Stimulated activated CD8-positive, alpha-beta memory T cell treated with anti-CD3 and anti-CD28 coated beads, Interleukin-4, amount 100 ng/mL, for 48 hours (primary cell): ENCODE measurements around the gene PARVB.

Experiments
- DNase-seq: peaks from one replicate; pipeline ENCODE4 v3.0.0-alpha.2; 2020

The PARVB gene

GRCh38 chr22:44142421-44143104 lies 118.5 kb downstream of the PARVB start:
- no peak for DNase-seq

- DNase-seq: no peak
Observed at GRCh38 chr22:44143105-44143474, 119.0 kb downstream of the PARVB start.

- DNase-seq: no peak
Observed at GRCh38 chr22:44143579-44143978, 119.5 kb downstream of the PARVB start.

GRCh38 chr22:44144046-44144569 lies 120.0 kb downstream of the PARVB start:
- DNase-seq: no peak

GRCh38 chr22:44145544-44145943 lies 121.4 kb downstream of the PARVB start:
- DNase-seq: no peak

- no peak for DNase-seq
Observed at GRCh38 chr22:44146088-44146861, 122.2 kb downstream of the PARVB start.

GRCh38 chr22:44147008-44147645 lies 123.0 kb downstream of the PARVB start:
- DNase-seq: no peak

- no peak for DNase-seq
Observed at GRCh38 chr22:44147821-44148574, 123.9 kb downstream of the PARVB start.

GRCh38 chr22:44151676-44152075 lies 127.6 kb downstream of the PARVB start:
- DNase-seq: no peak

GRCh38 chr22:44153710-44154109 lies 129.6 kb downstream of the PARVB start:
- no peak for DNase-seq

GRCh38 chr22:44154436-44154942 lies 130.4 kb downstream of the PARVB start:
- no peak for DNase-seq

- DNase-seq: no peak
Observed at GRCh38 chr22:44155115-44155514, 131.0 kb downstream of the PARVB start.

- no peak for DNase-seq
Observed at GRCh38 chr22:44157916-44158618, 134.0 kb downstream of the PARVB start.

- DNase-seq: no peak
Observed at GRCh38 chr22:44158816-44159215, 134.7 kb downstream of the PARVB start.

- DNase-seq: no peak
Observed at GRCh38 chr22:44159221-44159620, 135.1 kb downstream of the PARVB start.

- no peak for DNase-seq
Observed at GRCh38 chr22:44159811-44160210, 135.7 kb downstream of the PARVB start.

GRCh38 chr22:44160421-44160820 lies 136.3 kb downstream of the PARVB start:
- DNase-seq: no peak

GRCh38 chr22:44161673-44162072 lies 137.6 kb downstream of the PARVB start:
- DNase-seq: no peak

GRCh38 chr22:44162960-44163359 lies 138.9 kb downstream of the PARVB start:
- no peak for DNase-seq

GRCh38 chr22:44163536-44163935 lies 139.4 kb downstream of the PARVB start:
- no peak for DNase-seq

- no peak for DNase-seq
Observed at GRCh38 chr22:44164031-44164430, 139.9 kb downstream of the PARVB start.

- DNase-seq: no peak
Observed at GRCh38 chr22:44165286-44165874, 141.3 kb downstream of the PARVB start.
